Stimulated activated CD8-positive, alpha-beta memory T cell treated with anti-CD3 and anti-CD28 coated beads, Interleukin-12 subunit alpha, Interleukin-12 subunit beta, amount 100 ng/mL, for 24 hours (primary cell): ENCODE measurements around the gene P2RX1.
"Not testable (repeated sequence)": the region's sequence is repeated elsewhere in the genome, so short reads cannot be mapped to it uniquely, and the experiment has no call there.

Source experiments
- DNase-seq: peaks from one replicate; pipeline ENCODE4 v3.0.0-alpha.2; 2020; ENCODE audit errors: extremely low read depth

The P2RX1 gene

GRCh38 chr17:3951420-3951819 lies 35.2 kb upstream of the P2RX1 start:
- no peak for DNase-seq

DNA sequence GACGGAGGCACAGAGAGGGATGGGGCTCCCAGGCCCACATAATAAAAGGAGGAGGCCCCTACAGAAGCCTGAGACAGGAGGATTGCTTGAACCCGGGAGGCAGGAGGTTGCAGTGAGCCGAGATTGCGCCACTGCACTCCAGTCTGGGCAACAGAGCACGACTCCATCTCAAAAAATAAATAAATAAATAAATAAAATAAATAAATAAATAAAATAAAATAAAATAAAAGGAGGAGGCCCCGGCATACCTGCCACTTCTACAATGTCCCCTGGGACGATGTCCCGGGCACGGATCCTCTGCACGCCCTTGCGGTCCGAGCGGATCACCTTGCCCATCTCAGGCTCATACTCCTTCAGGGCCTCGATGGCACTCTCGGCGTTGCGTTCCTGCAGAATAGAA lies 34.7 kb upstream of the P2RX1 start:
- no peak for DNase-seq

GRCh38 chr17:3950584-3950983 lies 34.3 kb upstream of the P2RX1 start:
- no peak for DNase-seq

DNA sequence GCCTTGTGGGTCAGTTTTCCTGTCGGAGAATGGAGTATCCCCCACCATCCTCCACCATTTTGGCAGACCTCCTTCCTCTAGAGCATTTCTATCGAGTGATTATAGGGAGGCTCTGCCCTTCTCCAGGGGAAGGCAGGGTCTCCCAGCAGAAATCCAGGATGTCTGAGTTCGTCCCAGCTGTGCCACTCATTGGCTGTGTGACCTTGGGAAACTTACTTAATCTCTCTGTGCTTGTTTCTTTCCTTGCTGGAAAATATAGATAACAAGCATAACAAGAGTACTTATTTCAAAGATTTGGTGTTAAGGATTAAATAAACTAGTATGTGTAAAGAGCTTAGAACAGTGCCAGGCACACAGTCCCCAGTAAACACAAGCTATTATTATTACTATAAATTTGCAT lies 33.2 kb upstream of the P2RX1 start:
- no peak for DNase-seq

- DNase-seq = not testable (repeated sequence)
These were observed 32.3 kb upstream of the P2RX1 start for GRCh38 chr17:3948551-3948950.

GRCh38 chr17:3947318-3947810 lies 31.1 kb upstream of the P2RX1 start:
- no peak for DNase-seq

DNA sequence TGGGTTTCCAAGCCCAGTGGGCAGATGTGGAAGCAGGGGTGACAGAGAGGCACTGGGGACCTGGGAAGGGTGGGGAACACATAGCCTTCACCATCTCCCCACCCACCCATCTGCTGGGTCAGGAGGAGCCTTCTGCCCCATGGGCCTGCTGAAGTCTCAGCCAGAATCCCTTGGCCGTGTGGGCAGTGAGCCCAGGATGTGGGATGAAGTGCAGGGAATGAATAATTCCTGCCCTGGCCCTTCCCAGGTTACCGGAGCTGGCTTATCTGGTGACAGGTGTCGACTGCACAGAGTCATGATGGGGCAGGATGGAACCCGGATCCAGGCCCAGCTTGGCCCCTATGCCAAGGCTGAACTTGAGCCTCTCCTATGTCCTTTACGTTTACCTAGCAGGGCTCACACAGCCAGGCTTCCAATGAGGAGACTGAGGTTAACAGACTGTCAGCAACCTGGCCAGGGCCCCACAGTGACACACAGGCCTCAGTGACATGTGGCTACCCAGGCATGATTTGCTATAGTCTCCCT lies 30.5 kb upstream of the P2RX1 start:
- DNase-seq = no peak

DNA sequence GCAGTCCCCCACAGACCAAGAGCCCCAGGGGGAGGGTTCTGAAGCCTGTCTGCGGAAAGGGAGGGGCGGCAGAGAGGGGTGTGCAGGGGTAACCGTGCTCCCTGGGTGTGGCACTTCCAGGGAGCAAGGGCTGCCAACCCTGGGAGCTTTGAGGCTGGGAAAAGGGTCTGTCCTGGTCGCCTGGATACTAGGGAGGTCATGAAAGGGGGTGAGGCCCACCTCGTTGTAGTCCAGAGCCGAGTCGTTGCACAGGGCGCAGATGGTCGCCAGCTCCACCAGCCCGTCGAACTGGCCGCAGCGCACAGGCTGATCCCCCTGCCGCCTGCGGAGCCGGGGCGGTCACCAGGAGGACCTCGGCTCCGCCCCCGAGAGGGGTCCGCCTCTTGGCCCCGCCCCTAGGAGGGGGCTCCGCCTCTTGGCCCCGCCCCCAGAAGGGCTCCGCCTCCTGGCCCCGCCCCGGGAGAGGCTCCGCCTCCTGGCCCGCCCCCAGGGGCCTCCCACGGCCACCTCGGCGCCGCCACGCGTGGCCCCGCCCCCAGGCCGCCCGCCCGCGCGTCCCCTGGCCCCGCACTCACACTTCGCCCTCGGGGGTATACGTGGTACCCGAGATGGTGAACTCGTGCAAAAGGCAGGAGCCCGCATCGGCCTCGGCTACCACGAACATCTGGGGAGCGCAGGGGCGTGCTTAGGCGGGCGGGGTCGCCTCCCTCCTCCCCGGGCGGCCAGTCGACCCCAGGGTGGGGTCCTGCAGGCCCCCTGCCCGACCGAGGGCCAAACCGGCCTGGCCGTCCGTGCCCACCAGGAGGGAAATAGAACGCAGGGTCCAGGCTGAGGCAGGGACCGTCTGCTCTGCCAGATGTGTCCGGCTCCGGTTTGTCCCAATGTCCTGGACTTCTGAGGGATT lies 28.5 kb upstream of the P2RX1 start:
- DNase-seq = no peak

GRCh38 chr17:3943240-3943891 lies 27.1 kb upstream of the P2RX1 start:
- DNase-seq = no peak

- no peak for DNase-seq
These were observed 24.9 kb upstream of the P2RX1 start for GRCh38 chr17:3940965-3941698.

- DNase-seq = no peak
These were observed 21.1 kb upstream of the P2RX1 start for GRCh38 chr17:3937359-3937758.

GRCh38 chr17:3935825-3936355 lies 19.6 kb upstream of the P2RX1 start:
- no peak for DNase-seq

- no peak for DNase-seq
These were observed 18.9 kb upstream of the P2RX1 start for GRCh38 chr17:3935140-3935542.

GRCh38 chr17:3929764-3930163 lies 13.5 kb upstream of the P2RX1 start:
- DNase-seq = no peak

- no peak for DNase-seq
These were observed 12.9 kb upstream of the P2RX1 start for GRCh38 chr17:3929181-3929580.

GRCh38 chr17:3928406-3928805 lies 12.1 kb upstream of the P2RX1 start:
- no peak for DNase-seq

GRCh38 chr17:3927628-3928340 lies 11.5 kb upstream of the P2RX1 start:
- DNase-seq = no peak

- DNase-seq = no peak
These were observed 10.8 kb upstream of the P2RX1 start for GRCh38 chr17:3926860-3927627.

DNA sequence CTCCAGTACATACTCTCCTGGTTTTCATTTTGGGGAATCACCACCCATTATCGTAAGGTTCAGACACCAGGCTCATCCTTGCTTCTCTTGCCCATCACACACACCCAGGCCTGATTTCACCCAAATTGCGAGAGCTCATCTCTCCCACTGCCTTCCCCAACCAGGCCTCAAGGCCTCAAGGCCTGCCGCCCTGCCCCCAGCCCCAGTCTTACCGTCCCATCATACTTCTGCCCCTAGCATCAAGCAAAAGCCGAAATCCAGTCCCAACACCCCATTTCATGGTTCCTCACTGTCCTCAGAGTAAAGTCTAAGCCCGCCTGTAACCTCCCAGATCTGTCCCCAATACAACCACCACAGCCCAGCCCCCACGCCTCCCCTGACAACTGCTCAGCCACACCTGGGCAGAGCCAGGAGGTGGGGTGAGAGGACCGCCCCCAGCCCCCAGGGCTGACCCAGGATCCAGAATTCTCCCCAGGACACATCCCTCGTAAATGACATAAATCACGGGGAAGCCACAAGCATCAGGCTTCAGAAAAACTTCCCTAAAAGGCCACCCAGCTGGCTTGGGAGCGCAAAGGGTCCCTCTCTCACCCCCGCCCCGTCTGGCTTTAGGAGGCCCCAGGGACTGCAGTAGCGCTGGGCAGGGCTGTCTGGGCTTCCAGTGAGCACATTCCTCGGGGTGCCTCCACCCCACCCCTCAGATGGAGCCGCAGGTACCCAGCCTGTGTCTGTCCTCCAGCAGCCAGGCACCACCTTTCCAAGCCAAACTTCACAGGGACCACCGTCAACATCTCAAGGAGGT lies 9.6 kb upstream of the P2RX1 start:
- no peak for DNase-seq
